ENCODE data around the gene PPP2R3A. TPM values are rescaled to one million over a fixed set of nuclear protein-coding genes. Genes with fewer than 3 reads are reported as not detected.

Gene PPP2R3A, protein sequence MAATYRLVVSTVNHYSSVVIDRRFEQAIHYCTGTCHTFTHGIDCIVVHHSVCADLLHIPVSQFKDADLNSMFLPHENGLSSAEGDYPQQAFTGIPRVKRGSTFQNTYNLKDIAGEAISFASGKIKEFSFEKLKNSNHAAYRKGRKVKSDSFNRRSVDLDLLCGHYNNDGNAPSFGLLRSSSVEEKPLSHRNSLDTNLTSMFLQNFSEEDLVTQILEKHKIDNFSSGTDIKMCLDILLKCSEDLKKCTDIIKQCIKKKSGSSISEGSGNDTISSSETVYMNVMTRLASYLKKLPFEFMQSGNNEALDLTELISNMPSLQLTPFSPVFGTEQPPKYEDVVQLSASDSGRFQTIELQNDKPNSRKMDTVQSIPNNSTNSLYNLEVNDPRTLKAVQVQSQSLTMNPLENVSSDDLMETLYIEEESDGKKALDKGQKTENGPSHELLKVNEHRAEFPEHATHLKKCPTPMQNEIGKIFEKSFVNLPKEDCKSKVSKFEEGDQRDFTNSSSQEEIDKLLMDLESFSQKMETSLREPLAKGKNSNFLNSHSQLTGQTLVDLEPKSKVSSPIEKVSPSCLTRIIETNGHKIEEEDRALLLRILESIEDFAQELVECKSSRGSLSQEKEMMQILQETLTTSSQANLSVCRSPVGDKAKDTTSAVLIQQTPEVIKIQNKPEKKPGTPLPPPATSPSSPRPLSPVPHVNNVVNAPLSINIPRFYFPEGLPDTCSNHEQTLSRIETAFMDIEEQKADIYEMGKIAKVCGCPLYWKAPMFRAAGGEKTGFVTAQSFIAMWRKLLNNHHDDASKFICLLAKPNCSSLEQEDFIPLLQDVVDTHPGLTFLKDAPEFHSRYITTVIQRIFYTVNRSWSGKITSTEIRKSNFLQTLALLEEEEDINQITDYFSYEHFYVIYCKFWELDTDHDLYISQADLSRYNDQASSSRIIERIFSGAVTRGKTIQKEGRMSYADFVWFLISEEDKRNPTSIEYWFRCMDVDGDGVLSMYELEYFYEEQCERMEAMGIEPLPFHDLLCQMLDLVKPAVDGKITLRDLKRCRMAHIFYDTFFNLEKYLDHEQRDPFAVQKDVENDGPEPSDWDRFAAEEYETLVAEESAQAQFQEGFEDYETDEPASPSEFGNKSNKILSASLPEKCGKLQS (N-terminal part only)
- 10 to 100 TPM; 34.7 to 73.4 (median 38.8) TPM for total RNA-seq

DNA sequence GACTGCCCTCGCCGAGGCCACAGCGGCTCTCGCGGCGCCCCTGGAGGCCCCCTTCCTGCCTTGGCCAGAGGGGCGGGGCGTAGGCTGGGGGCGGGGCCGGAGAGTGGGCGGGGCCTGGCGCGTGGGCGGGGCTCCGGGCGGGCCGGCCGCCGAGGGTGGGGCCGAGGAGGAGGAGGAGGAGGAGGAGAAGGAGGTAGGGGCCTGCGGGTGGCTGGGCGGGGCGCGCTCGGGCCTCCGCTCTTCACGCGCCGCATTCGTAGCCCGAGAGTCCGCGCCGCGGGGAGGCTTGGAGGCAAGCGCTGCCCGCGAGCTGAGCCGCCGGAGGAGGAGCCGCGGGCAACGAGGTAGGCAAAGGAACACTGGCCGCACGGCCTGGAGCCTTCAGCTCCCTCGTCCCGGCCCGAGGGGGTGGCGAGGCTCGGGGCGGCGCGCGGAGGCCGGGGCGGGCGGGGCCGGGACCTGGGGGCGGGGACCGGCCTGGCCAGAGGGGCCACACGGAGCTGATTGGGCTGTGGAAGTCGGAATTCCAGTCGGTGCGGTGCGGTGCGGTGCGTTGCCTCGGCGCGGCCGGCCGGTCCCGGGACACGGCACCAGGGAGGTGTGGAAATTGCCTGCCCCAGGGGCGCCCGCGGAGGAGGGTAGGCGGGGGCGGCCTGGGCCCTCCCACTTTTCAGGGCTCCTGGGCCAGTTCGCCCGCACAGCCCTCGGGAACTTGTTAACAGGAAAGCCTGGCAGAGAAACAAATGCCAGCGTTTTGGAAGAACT lies at the start of gene PPP2R3A:
Gene PPP2R3A, plus strand, starts transcription at position 223 of the 765 bp plus-strand sequence. CDS start 35,771 bp downstream, outside the sequence.
- peak; percentile 86 for DNase-seq
- intact Hi-C loops (cut with DNase I; ENCODE audit: low total_unique reads), result no loop called here
- in situ Hi-C loops (cut with MboI; ENCODE audit: low pct_ligation_motif_present in 1 of 4, low pct_unique_long_range_greater_than_20kb in 1 of 4, low sequenced_read_pairs in 3 of 4), result no loop called here
- H3K4me1 ChIP-seq, result peaks cover 0 to 41% (median 30%) of the 10 kb centered on the region in 4 donors
- peak; percentile 53 to 74 (median 63) for TF ChIP-seq POLR2AphosphoS5 (IDR thresholded peaks at IDR 0.05)
- TF ChIP-seq EP300 (IDR thresholded peaks at IDR 0.05; ENCODE audit: low read depth), result no peak
- TF ChIP-seq, protein P1, sequence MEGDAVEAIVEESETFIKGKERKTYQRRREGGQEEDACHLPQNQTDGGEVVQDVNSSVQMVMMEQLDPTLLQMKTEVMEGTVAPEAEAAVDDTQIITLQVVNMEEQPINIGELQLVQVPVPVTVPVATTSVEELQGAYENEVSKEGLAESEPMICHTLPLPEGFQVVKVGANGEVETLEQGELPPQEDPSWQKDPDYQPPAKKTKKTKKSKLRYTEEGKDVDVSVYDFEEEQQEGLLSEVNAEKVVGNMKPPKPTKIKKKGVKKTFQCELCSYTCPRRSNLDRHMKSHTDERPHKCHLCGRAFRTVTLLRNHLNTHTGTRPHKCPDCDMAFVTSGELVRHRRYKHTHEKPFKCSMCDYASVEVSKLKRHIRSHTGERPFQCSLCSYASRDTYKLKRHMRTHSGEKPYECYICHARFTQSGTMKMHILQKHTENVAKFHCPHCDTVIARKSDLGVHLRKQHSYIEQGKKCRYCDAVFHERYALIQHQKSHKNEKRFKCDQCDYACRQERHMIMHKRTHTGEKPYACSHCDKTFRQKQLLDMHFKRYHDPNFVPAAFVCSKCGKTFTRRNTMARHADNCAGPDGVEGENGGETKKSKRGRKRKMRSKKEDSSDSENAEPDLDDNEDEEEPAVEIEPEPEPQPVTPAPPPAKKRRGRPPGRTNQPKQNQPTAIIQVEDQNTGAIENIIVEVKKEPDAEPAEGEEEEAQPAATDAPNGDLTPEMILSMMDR (IDR thresholded peaks at IDR 0.05), result no peak
- TF ChIP-seq POLR2A (IDR thresholded peaks at IDR 0.05), result peak; percentile 52
- peaks cover 0 to under 1% of the 10 kb centered on the region in 2 donors for H3K9me3 ChIP-seq
- no peaks in the 10 kb centered on the region for H3K36me3 ChIP-seq
- 1% methylated on average over 43 of the region's 83 CpGs; no CpG with 5 or more reads in 1 of the 2 donors for WGBS, 2 donors (ENCODE audit: low coverage in 1 of 2)
- H3K27me3 ChIP-seq, result no peaks in the 10 kb centered on the region
- peak within 1 kb of the TSS; percentile 90 to 98 (median 94) for H3K27ac ChIP-seq
- peak within 1 kb of the TSS; percentile 67 to 95 (median 82) for H3K4me3 ChIP-seq

DNA sequence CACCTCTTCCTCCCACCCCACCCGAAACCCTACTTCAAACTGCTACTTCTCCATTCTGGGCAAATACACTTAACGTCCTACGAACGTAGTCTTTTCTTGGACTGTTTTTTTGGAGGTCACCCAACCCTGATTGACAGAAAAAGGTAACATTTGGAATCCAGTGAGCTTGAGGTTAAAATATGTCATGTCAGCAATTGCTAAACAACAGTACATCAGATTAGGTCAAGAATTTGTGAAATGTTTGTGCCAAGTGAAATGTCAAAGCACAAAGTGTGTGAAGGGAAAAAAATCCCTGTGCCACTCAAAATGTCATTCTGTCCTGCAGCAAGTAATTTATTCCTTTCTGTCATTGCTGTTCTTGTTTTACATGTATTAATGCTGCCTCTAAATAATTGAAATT lies 49.2 kb upstream of the PPP2R3A start:
- Histone ChIP-seq H3K27me3 (no peaks in the 10 kb centered on the region), H3K9me3 (no peaks in the 10 kb centered on the region), H3K36me3 (no peaks in the 10 kb centered on the region), H3K4me3 (no peak overlapping the region), H3K27ac (no peak overlapping the region), H3K4me1 (no peaks in the 10 kb centered on the region)
- intact Hi-C loops (cut with DNase I; ENCODE audit: low total_unique reads) (no loop called here), in situ Hi-C loops (cut with MboI; ENCODE audit: low pct_ligation_motif_present in 1 of 4, low pct_unique_long_range_greater_than_20kb in 1 of 4, low sequenced_read_pairs in 3 of 4) (loop anchor here in 1 of 4 donors (25.0 kb wide), 1 partner anchor 121 kb away; no protein-coding TSS in a partner anchor)
- TF ChIP-seq POLR2A (IDR thresholded peaks at IDR 0.05), result no peak
- TF ChIP-seq, protein P1 (IDR thresholded peaks at IDR 0.05), result no peak
- TF ChIP-seq POLR2AphosphoS5 (IDR thresholded peaks at IDR 0.05), result no peak
- no peak for TF ChIP-seq EP300 (IDR thresholded peaks at IDR 0.05; ENCODE audit: low read depth)
- 47 to 67% methylated on average over 4 of the region's 4 CpGs for WGBS, 2 donors (ENCODE audit: low coverage in 1 of 2)
- no peak for DNase-seq

DNA sequence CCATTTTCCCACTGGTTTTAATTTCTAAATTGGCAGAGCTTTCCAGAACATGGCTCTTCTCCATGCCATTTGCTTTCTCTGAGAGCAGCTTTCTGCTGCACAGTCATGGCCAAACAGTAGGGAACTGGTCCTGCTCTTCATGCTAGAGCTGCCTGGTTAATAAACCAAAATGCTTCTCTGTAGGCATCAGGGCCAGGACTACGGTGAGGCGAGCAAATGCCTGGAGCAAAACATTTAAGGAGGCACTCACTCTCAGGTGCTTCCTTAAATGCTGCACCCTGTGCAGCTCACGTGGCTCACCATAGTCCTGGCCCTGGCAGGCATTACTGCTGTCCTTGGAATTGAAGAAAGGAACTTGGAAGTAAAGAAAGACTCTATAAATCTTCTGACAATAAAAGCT lies 48.5 kb upstream of the PPP2R3A start:
- no peak overlapping the region for H3K4me3 ChIP-seq
- no peak overlapping the region for H3K27ac ChIP-seq
- intact Hi-C loops (cut with DNase I; ENCODE audit: low total_unique reads), result no loop called here
- no peaks in the 10 kb centered on the region for H3K4me1 ChIP-seq
- 50 to 69% methylated on average over 2 to 3 of the region's 3 CpGs for WGBS, 2 donors (ENCODE audit: low coverage in 1 of 2)
- TF ChIP-seq, protein P1 (IDR thresholded peaks at IDR 0.05), result no peak
- no peak for TF ChIP-seq POLR2A (IDR thresholded peaks at IDR 0.05)
- no peak for TF ChIP-seq EP300 (IDR thresholded peaks at IDR 0.05; ENCODE audit: low read depth)
- TF ChIP-seq POLR2AphosphoS5 (IDR thresholded peaks at IDR 0.05), result no peak
- in situ Hi-C loops (cut with MboI; ENCODE audit: low pct_ligation_motif_present in 1 of 4, low pct_unique_long_range_greater_than_20kb in 1 of 4, low sequenced_read_pairs in 3 of 4), result loop anchor here in 1 of 4 donors (25.0 kb wide), 1 partner anchor 120 kb away; no protein-coding TSS in a partner anchor
- no peak for DNase-seq
- H3K27me3 ChIP-seq, result no peaks in the 10 kb centered on the region
- H3K36me3 ChIP-seq, result no peaks in the 10 kb centered on the region
- H3K9me3 ChIP-seq, result no peaks in the 10 kb centered on the region

Data from transverse colon (tissue), 4 donors.